IPS DF 19.7 (cell line): Measurements from ENCODE around the gene KRTAP13-2.

Source experiments
- DNase-seq: peaks from one replicate; pipeline ENCODE4 v3.0.0-alpha.2; 2013; ENCODE audit warnings: low read depth, low spot score

KRTAP13-2 gene

DNA sequence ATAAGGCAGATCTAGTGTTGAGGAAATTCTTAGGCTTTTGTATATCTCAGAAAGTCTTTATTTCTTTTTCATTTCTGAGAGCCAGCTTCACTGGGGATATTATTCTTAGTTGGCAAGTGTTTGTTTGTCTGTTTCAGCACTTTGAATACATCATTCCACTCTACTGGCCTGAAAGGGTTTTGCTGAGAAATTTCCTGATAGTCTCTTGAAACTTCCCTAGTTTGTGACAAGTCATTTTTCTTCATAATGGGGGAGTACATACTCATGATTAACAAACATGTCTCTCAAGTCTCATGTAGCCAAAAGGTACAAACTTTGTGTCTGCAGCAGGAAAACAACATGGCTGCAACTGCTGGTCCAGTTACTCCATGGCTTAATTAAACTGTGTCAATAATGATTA lies 45.7 kb downstream of the KRTAP13-2 start:
- no peak for DNase-seq
